NCI-H146 treated with DMSO at 0.1 percent for 48 hours (cell line): ENCODE results near the gene URM1.
"Not testable (repeated sequence)": the region's sequence is repeated elsewhere in the genome, so short reads cannot be mapped to it uniquely, and the experiment has no call there.

ENCODE experiments used
- DNase-seq: peaks from one replicate; lab custom pipeline; 2025; ENCODE audit not compliant: unreplicated experiment; lab: John Stamatoyannopoulos, UW

Gene URM1

GRCh38 chr9:128370752-128371629, at the start of gene URM1:
URM1 (plus strand) TSS chr9:128371374; CDS start chr9:128371381, 7 bp downstream.
- DNase-seq, result peak; percentile 74

DNA sequence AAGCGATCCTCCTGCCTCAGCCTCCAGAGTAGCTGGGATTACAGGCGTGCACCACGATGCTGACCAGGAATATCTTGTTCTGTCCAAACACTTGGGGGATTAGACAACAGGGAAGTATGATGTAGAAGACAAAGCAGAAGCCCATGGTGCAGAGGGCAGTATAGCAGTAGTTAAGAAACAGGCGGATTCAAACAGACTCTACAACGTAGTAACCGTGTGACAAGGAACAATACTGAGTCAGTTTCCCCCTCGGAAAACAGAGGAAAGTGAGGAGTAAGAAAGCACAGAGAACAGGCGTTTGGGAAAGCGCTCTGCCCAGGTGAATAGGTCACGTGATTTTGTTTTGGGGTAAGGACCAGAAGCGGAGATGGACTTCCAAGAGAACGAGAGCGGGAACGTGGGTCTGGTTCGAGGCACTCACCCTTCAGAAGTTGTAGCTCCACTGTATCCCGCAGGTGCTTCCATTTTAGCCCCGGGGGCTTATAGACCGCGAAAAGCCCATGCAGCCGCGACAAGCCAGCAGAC, 49.2 kb upstream of the URM1 start:
- no peak for DNase-seq

- peak; percentile 79 for DNase-seq
Measured at GRCh38 chr9:128322404-128323211, 48.6 kb upstream of the URM1 start, which contains the start of the genes COQ4 and TRUB2. COQ4 (plus strand) TSS chr9:128322839; CDS start chr9:128322859, 20 bp downstream. TRUB2 (minus strand) TSS chr9:128322447; CDS start chr9:128322408, 39 bp downstream.

DNA sequence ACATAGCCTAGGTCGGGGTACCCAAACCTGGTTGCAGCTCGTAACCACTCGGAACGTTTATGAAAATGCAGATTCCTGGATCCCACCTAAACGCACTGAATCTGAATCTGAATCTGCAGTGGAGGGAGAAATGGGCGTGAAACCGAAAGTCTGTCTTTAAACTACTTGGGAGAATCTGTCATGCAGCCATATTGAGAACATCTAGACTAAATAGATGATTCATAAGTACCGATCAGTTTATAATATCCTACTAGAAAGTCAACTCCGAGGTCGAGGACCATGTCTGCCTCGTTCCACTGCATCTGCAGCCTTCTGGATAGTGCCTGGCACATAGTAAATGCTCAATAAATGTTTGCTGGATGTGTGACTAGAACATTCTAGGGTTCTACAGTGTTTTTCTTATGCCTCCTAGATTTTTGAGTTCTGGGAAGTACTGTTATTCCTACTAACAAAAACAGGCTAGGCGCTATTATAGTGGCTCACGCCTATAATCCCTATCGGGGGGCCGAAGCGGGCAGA, 47.9 kb upstream of the URM1 start:
- no peak for DNase-seq

DNA sequence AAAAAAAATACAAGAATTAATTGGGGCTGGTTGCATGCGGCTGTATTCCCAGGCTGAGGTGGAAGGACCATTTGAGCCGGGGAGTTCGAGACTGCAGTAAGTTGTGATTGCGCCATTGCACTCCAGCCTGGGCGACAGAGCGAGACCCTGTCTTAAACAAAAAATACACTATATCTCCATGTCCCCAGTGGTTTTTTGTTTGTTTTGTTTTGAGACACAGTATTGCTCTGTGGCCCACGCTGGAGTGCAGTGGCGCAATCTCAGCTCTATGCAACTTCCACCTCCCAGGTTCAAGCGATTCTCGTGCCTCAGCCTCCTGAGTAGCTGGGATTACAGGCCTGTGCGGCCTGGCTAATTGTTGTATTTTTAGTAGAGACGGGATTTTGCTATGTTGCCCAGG, 47.4 kb upstream of the URM1 start:
- DNase-seq, result no peak

GRCh38 chr9:128324401-128324800, 46.8 kb upstream of the URM1 start:
- no peak for DNase-seq

- DNase-seq, result no peak
Measured at GRCh38 chr9:128325629-128326028, 45.5 kb upstream of the URM1 start.

DNA sequence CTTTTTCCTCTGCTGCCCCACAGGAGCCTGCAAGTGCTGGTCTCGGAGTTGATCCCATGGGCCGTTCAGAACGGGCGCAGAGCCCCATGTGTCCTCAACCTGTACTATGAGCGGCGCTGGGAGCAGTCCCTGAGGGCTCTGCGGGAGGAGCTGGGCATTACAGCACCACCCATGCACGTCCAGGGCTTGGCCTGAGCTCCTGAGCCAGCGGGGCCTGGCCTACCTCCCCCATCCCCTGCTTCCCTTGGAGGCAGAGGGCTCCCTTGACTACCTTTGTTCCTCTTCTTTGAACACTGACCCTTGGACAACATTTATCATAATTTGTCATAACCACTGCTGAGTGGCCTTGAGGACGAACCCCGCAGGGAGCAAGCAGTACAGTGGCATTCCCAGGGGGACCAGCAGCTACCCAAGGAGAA, 37.7 kb upstream of the URM1 start:
- no peak for DNase-seq

DNA sequence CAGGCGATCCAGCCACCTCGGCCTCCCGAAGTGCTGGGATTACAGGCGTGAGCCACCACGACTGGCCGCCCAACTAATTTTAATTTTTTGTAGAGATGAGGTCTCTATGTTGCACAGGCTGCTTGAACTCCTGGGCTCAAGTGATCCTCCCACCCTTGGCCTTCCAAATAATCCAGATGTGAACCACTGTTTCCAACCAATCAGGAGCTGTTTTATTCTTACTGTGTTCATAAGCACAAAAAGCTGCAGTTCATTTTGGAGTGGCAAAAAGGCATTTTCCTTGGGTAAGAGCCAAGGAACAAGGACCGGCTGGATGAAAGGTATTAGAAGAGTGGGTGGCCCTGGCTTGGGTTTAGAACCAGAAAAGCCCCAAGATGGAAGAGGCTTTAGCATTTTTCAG, 36.0 kb upstream of the URM1 start:
- DNase-seq, result no peak

GRCh38 chr9:128335914-128336313, 35.3 kb upstream of the URM1 start:
- DNase-seq, result no peak

GRCh38 chr9:128337936-128338335, 33.2 kb upstream of the URM1 start:
- no peak for DNase-seq

DNA sequence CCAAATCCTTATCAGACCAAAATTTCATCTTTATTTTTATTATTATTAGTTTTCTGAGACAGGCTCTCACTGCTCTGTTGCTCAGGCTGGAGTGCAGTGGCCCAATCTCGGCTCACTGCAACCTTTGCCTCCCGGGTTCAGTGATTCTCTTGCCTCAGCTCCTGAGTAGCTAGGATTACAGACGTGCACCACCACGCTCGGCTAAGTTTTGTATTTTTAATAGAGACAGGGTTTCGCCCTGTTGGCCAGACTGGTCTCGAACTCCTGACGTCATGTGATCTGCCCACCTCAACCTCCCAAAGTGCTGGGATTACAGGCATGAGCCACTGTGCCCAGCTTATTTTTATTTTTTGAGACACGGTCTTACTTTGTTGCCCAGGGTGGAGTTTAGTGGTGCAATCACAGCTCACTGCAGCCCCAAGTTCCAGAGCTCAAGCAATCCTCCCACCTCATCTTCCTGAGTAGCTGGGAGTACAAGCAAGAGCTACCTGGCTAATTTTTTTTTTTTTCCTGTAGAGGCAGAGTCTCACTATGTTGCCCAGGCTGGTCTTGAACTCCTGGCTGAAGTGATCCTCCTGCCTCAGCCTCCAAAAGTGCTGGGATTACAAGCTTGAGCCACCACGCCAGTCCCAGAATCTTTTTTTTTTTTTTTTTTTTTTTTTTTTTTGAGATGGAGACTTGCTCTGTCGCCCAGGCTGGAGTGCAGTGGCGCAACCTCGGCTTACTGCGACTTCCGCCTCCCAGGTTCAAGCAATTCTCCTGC, 32.1 kb upstream of the URM1 start:
- not testable (repeated sequence) for DNase-seq

DNA sequence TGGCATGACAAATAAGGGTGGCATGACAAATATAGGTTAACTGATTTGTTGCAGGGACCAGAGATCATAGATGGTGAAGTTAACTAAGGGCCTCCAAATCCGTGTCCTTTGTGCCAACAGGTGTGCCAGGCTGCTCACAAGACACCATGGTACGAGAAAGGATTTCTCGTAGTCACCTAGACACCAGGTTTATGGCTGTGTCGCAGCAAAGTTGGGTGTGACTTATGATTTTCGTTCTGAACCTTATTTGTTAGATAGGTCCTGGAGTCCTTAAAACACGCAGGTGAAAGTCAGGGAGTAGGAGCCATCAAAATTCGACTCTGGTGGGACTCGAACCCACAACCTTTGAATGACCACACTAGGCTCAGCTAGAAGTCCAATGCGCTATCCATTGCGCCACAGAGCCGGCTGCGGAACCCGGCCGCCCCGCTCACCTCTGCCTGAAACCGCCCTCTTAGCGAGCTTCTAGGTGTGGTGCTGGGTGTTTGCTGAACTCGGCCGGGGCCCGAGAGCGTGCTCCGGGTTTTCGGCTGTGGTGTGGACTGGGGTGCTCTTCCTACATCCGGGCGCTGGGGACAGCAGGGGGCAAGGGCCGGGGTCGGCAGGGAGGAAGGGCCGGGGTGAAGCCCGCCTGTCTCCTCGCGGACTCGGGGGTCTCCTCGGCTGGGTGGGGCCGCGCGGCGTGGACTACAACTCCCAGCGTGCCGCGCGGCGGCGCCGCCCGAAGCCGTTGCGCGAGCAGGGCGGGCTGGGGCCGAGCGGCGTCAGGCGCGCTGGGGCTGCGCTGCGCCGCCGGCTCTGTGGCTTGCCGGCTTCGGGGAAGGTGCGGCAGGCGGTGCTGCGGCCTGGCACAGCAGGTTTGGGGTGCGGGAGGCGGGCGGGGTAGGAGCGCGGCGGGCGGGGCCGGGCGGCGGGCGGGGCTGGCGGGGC, 31.1 kb upstream of the URM1 start, which contains the start of gene SLC27A4:
TSS of gene SLC27A4 (plus strand) at position 767 of the 930 bp plus-strand sequence. CDS start 2,606 bp downstream, outside the sequence.
- DNase-seq, result peak; percentile 71

DNA sequence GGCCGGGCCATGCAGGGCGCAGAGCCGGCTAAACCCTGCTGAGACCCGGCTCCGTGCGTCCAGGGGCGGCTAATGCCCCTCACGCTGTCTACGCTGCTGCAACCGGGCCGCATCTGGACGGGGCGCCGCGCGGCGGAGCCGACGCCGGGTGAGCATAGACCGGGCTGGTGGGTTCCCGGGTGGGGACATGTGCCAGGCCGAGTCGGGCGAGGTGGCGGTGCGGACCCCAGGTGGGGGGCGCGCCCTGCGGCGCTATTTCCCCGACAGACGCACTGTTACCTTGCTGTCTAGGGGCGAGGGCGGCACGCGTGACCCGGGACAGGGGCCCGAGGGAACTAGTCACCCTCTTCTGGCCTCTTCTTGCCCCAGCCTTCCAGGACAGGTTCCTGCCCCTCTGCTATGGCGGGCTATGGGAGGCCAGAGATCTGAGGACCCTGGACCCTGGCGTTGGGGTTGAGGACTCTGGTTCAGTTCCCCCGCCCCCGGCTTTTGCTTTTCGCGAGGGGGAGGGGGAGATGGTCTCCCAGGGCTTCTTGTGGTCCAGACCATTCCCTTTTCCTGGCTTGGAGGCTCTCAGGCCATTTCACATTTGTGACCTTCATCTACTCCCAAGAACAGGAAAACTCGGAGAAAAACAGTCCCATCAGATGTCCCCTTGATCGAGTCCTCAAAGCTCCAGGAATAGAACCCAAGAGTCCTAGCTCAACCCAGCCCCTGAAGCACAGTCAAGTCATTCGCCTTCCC, 30.3 kb upstream of the URM1 start:
- no peak for DNase-seq

DNA sequence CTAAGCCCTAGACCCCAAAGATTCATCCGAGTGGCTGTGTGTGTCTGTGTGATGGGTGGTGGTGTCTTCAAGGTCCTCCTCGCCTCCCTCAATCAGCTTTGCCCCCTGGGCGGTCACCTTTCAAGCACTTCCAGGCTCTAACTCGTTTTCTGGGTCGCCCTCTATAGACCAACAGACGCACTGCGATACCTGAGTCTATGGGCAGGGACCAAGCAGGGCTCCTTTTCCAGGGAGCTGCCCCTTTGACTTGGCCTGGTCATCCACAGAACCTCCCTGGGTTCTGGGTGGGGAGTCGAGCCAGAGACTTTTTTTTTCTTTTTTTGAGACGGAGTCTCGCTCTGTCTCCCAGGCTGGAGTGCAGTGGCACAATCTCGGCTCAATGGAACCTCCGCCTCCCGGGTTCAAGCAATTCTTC, 29.7 kb upstream of the URM1 start:
- DNase-seq, result peak; percentile 26

DNA sequence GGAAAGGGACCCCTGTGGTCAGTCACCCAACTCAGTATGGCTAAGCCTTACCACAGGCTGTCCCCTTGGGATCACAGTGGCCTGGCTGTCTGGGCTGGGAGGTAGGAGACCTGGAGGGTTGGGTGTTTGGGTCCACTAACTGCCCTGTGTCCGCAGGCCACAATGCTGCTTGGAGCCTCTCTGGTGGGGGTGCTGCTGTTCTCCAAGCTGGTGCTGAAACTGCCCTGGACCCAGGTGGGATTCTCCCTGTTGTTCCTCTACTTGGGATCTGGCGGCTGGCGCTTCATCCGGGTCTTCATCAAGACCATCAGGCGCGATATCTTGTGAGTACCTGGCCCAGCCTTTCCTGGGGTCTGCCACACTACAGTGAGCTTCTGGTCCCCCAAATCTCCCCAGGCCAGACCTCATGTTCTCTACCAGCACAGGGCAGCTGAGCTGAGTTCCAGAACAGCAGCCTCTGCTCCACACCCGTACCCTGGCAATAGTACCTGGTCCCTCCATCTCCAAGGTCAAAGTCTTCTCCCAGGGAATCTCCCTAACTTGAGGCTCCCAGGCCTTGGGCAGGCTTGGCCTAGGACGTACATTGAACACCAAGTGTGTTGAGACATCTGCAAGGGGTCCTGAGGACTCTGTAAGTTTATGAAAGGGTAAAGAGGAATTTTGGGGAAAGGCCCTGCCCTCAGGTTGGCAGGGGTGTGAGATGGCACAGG, 28.0 kb upstream of the URM1 start:
- no peak for DNase-seq

DNA sequence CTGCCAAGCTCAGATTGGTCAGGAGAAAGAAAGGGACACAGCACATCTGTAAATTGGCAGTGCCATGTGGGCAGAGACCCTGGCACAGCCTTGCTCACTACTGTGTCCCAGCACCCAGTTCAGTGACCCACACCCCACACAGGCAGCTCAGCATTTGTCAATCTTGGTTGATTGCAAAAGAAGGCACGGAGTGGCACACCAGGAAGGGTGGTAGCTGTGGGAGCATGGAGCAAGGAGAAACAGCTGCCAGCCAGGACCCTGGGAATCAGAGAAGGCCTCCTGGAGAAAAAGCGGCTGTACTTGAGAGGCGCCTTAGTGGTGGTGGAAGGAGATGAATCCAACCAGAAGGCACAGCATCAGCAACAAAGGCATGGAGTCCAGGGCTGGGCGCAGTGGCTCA, 27.3 kb upstream of the URM1 start:
- no peak for DNase-seq
